HEK293T (cell line): ENCODE data around the gene MED29.
A peak's percentile ranks its signal among the peaks of the same experiment; 100 is the strongest.

Source experiments
- CTCF ChIA-PET: fragments of 350-600 bp; formaldehyde crosslinking; extraction: SDS; loops from one replicate; lab custom pipeline; 2021; ENCODE audit warnings: antibody characterized with exemption, inconsistent platforms; lab: Yijun Ruan, JAX
- POLR2A ChIA-PET: fragments of 350-600 bp; formaldehyde crosslinking; extraction: SDS; loops from one replicate; lab custom pipeline; 2020; ENCODE audit warnings: antibody characterized with exemption, inconsistent platforms; lab: Yijun Ruan, JAX
- DNase-seq: peaks from one replicate; pipeline ENCODE4 v3.0.0; 2012; ENCODE audit warnings: mixed read lengths; ENCODE audit errors: extremely low spot score
- ARNT ChIP-seq: fragments of 450-650 bp; IDR thresholded peaks from 2 replicates; pipeline ENCODE4 v1.6.1; 2017; ENCODE audit warnings: mild to moderate bottlenecking
- BHLHE40 ChIP-seq: fragments of 450-650 bp; IDR thresholded peaks from 2 replicates; pipeline ENCODE4 v1.6.1; 2016; ENCODE audit warnings: mild to moderate bottlenecking, moderate library complexity, borderline replicate concordance
- CTBP1 ChIP-seq: fragments of 450-650 bp; IDR thresholded peaks from 2 replicates; pipeline ENCODE4 v1.6.1; 2016; ENCODE audit warnings: borderline replicate concordance
- ELF4 ChIP-seq: fragments of 450-650 bp; IDR thresholded peaks from 2 replicates; pipeline ENCODE4 v1.6.1; 2017; ENCODE audit warnings: antibody characterized with exemption
- FOXA1 ChIP-seq: fragments of 450-650 bp; IDR thresholded peaks from 2 replicates; pipeline ENCODE4 v1.6.1; 2016; ENCODE audit warnings: mild to moderate bottlenecking
- FOXK2 ChIP-seq: fragments of 450-650 bp; IDR thresholded peaks from 2 replicates; pipeline ENCODE4 v1.6.1; 2016; ENCODE audit warnings: mild to moderate bottlenecking
- FOXM1 ChIP-seq: fragments of 450-650 bp; IDR thresholded peaks from 2 replicates; pipeline ENCODE4 v1.6.1; 2017; ENCODE audit warnings: mild to moderate bottlenecking, borderline replicate concordance
- HDGF ChIP-seq: fragments of 450-650 bp; IDR thresholded peaks from 2 replicates; pipeline ENCODE4 v1.6.1; 2017; ENCODE audit warnings: antibody characterized with exemption, borderline replicate concordance
- L3MBTL2 ChIP-seq: fragments of 450-650 bp; conservative IDR thresholded peaks from 2 replicates; pipeline ENCODE4 v1.6.1; 2016; ENCODE audit warnings: mild to moderate bottlenecking
- LEF1 ChIP-seq: fragments of 450-650 bp; IDR thresholded peaks from 2 replicates; pipeline ENCODE4 v1.6.1; 2017; ENCODE audit warnings: mild to moderate bottlenecking, borderline replicate concordance
- NFRKB ChIP-seq: fragments of 450-650 bp; IDR thresholded peaks from 2 replicates; pipeline ENCODE4 v1.6.1; 2016; ENCODE audit warnings: mild to moderate bottlenecking, moderate library complexity
- PKNOX1 ChIP-seq: fragments of 450-650 bp; IDR thresholded peaks from 2 replicates; pipeline ENCODE4 v1.6.1; 2016
- SP1 ChIP-seq: fragments of 450-650 bp; IDR thresholded peaks from 2 replicates; pipeline ENCODE4 v1.6.1; 2017
- SUZ12 ChIP-seq: fragments of 450-650 bp; IDR thresholded peaks from 2 replicates; pipeline ENCODE4 v1.6.1; 2016; ENCODE audit warnings: mild to moderate bottlenecking
- TARDBP ChIP-seq: fragments of 450-650 bp; IDR thresholded peaks from 2 replicates; pipeline ENCODE4 v1.6.1; 2016
- ZNF384 ChIP-seq: fragments of 450-650 bp; IDR thresholded peaks from 2 replicates; pipeline ENCODE4 v1.6.1; 2016

Gene MED29

GRCh38 chr19:39411081-39411831 is 20.1 kb downstream of the MED29 start:
- no peak for DNase-seq
- CTCF ChIA-PET = interaction anchor here (0.9 to 1.9 kb wide), 5 partner anchors 10 to 103 kb away, joined by 3 to 25 read pairs (median 4); partner anchors contain the start of genes RPS16, SAMD4B and SELENOV
- TF ChIP-seq L3MBTL2 (no peak), SUZ12 (no peak), BHLHE40 (no peak), NFRKB (no peak), HDGF (no peak), FOXA1 (no peak), LEF1 (no peak), FOXM1 (no peak), ZNF384 (no peak), ARNT (no peak), FOXK2 (no peak), TARDBP (no peak), ELF4 (no peak), SP1 (no peak), CTBP1 (no peak), PKNOX1 (no peak)
- POLR2A ChIA-PET = interaction anchor here (0.9 to 2.3 kb wide), 6 partner anchors 9 to 25 kb away, joined by 3 to 16 read pairs (median 7); partner anchors contain the start of genes MED29, PAF1 and RPS16

- CTCF ChIA-PET = interaction anchor here (0.9 to 1.9 kb wide), 5 partner anchors 10 to 103 kb away, joined by 3 to 25 read pairs (median 4); partner anchors contain the start of genes RPS16, SAMD4B and SELENOV
- peak; percentile 67 for DNase-seq
- POLR2A ChIA-PET = interaction anchor here (0.9 to 2.3 kb wide), 6 partner anchors 9 to 24 kb away, joined by 3 to 16 read pairs (median 7); partner anchors contain the start of genes MED29, PAF1 and RPS16
- TF ChIP-seq FOXM1 (no peak), ZNF384 (no peak), BHLHE40 (no peak), SP1 (no peak), ARNT (no peak), L3MBTL2 (no peak), CTBP1 (no peak), HDGF (no peak), FOXA1 (no peak), FOXK2 (no peak)
These were observed 20.6 kb downstream of the MED29 start for GRCh38 chr19:39411832-39412099.

GRCh38 chr19:39412100-39412866 is 21.1 kb downstream of the MED29 start, which contains the start of gene PLEKHG2:
Gene PLEKHG2, plus strand, starts transcription at chr19:39412669. Its CDS starts 1,418 bp downstream, at chr19:39414087.
- POLR2A ChIA-PET = interaction anchor here (0.9 to 2.3 kb wide), 6 partner anchors 10 to 24 kb away, joined by 3 to 16 read pairs (median 7); partner anchors contain the start of genes MED29, PAF1 and RPS16
- peak; percentile 95 for DNase-seq
- CTCF ChIA-PET = interaction anchor here (1.4 to 1.9 kb wide), 4 partner anchors 11 to 102 kb away, joined by 3 to 25 read pairs (median 4); partner anchors contain the start of genes RPS16 and SELENOV
- TF ChIP-seq ELF4 (peak; percentile 82), L3MBTL2 (peak; percentile 20; the same call in 1 of the 2 replicates), FOXA1 (no peak), LEF1 (no peak; the same call in 1 of the 2 replicates), ARNT (peak; percentile 25; the same call in 1 of the 2 replicates), CTBP1 (0 out of 2 replicates have a peak, but pooled peaks have one; percentile 35), TARDBP (no peak), FOXM1 (peak; percentile 48; the same call in 1 of the 2 replicates)

- CTCF ChIA-PET = no interaction called here
- POLR2A ChIA-PET = interaction anchor here (2.3 kb wide), 2 partner anchors 23 kb away, joined by 16 to 53 read pairs; partner anchors contain the start of gene RPS16
- no peak for DNase-seq
- TF ChIP-seq SUZ12 (no peak), FOXM1 (no peak), BHLHE40 (no peak), LEF1 (no peak), CTBP1 (no peak)
These were observed 21.7 kb downstream of the MED29 start for GRCh38 chr19:39412867-39413271.

GRCh38 chr19:39413272-39413910 is 22.2 kb downstream of the MED29 start:
- no peak for DNase-seq
- ChIA-PET POLR2A (interaction anchor here (1.0 to 2.3 kb wide), 3 partner anchors 22 to 32 kb away, joined by 5 to 53 read pairs (median 5); partner anchors contain the start of genes MED29, PAF1, RPS16 and SUPT5H), CTCF (no interaction called here)
- TF ChIP-seq FOXK2 = no peak
- no peak for TF ChIP-seq NFRKB
- TF ChIP-seq HDGF = no peak
- no peak for TF ChIP-seq PKNOX1
- TF ChIP-seq BHLHE40 = no peak
- TF ChIP-seq ELF4 = no peak
- TF ChIP-seq ZNF384 = no peak
- TF ChIP-seq CTBP1 = no peak
